H1 (cell line): ENCODE results near the gene E2F3. TPM values are rescaled to one million over a fixed set of nuclear protein-coding genes. Genes with fewer than 3 reads are reported as not detected.

ENCODE experiments used
- CTCF ChIA-PET: fragments of 300-600 bp; sonication (Branson Sonifier 250); formaldehyde crosslinking; loops from one replicate; lab custom pipeline; 2021; ENCODE audit not compliant: partially characterized antibody; lab: Charles Lee
- POLR2A ChIA-PET: fragments of 300-600 bp; sonication (Branson Sonifier 250); formaldehyde crosslinking; loops from one replicate; lab custom pipeline; 2021; ENCODE audit warnings: inconsistent platforms; ENCODE audit not compliant: partially characterized antibody; lab: Charles Lee
- DNase-seq, 2 experiments: peaks; one replicate each; pipeline versions ENCODE4 v3.0.0 to v3.0.0-alpha.2; 2010 to 2022; ENCODE audit warnings: low spot score in 2 of 2, low read depth in 1 of 2, mixed read lengths in 1 of 2
- FAIRE-seq: peaks from 2 replicates; lab custom pipeline; 2011; peaks lifted over from hg19 to GRCh38; lab: Jason Lieb, UNC
- H2AFZ ChIP-seq: 2 replicates; pipeline ENCODE4 v1.8.1; 2012; ENCODE audit warnings: low read length, inconsistent platforms
- H2AK5ac ChIP-seq: 2 replicates; pipeline ENCODE4 v1.6.1; 2013; ENCODE audit warnings: low read depth, low read length
- H2BK120ac ChIP-seq: replicated peaks from 2 replicates; pipeline ENCODE3; 2013; ENCODE audit warnings: low read depth, low read length, inconsistent platforms
- H2BK12ac ChIP-seq: 2 replicates; pipeline ENCODE4 v1.6.1; 2013; ENCODE audit warnings: low read depth, low read length
- H2BK15ac ChIP-seq: 2 replicates; pipeline ENCODE4 v1.6.1; 2013; ENCODE audit warnings: low read length
- H2BK20ac ChIP-seq: 2 replicates; pipeline ENCODE4 v1.6.1; 2013; ENCODE audit warnings: low read length
- H2BK5ac ChIP-seq: 2 replicates; pipeline ENCODE4 v1.6.1; 2013; ENCODE audit warnings: low read depth, low read length
- H3K14ac ChIP-seq: 2 replicates; pipeline ENCODE4 v1.6.1; 2013; ENCODE audit warnings: inconsistent platforms; ENCODE audit not compliant: insufficient read length
- H3K18ac ChIP-seq: 2 replicates; pipeline ENCODE4 v1.6.1; 2013; ENCODE audit warnings: low read length; ENCODE audit errors: extremely low read depth
- H3K23ac ChIP-seq: 2 replicates; pipeline ENCODE4 v1.6.1; 2013; ENCODE audit warnings: inconsistent platforms; ENCODE audit not compliant: insufficient read length
- H3K23me2 ChIP-seq: 2 replicates; pipeline ENCODE4 v1.6.1; 2013; ENCODE audit warnings: low read depth, low read length
- H3K27ac ChIP-seq: 2 replicates; pipeline ENCODE4 v1.6.1; 2011; ENCODE audit warnings: low read depth, low read length, inconsistent platforms
- H3K27me3 ChIP-seq, 4 experiments: replicated peaks in 1 of 4; 1 replicate in 1 of 4; 2 replicates in 3 of 4; pipeline versions ENCODE4 v1.6.1 to v1.8.1; 2011 to 2013; ENCODE audit warnings: low read length in 3 of 4, mild to moderate bottlenecking in 3 of 4, inconsistent platforms in 2 of 4, mixed read lengths in 2 of 4, moderate library complexity in 1 of 4; ENCODE audit not compliant: control insufficient read depth in 3 of 4, insufficient read depth in 3 of 4; ENCODE audit errors: extremely low read depth in 1 of 4
- H3K36me3 ChIP-seq, 4 experiments: 2 replicates each; pipeline versions ENCODE4 v1.6.1 to v1.8.1; 2011 to 2013; ENCODE audit warnings: mild to moderate bottlenecking in 4 of 4, low read length in 3 of 4, moderate library complexity in 2 of 4, control low read depth in 1 of 4, inconsistent platforms in 1 of 4; ENCODE audit not compliant: insufficient read depth in 4 of 4, control insufficient read depth in 2 of 4
- H3K4ac ChIP-seq: replicated peaks from 2 replicates; pipeline ENCODE3; 2013; ENCODE audit warnings: low read length, low read depth, mixed read lengths, inconsistent platforms; ENCODE audit not compliant: insufficient read length
- H3K4me1 ChIP-seq, 4 experiments: replicated peaks in 1 of 4; 1 replicate in 1 of 4; 2 replicates in 3 of 4; pipeline versions ENCODE4 v1.6.1 to v1.8.1; 2011 to 2013; ENCODE audit warnings: low read length in 3 of 4, inconsistent platforms in 2 of 4, mixed read lengths in 1 of 4; ENCODE audit not compliant: insufficient read depth in 4 of 4, control insufficient read depth in 3 of 4
- H3K4me2 ChIP-seq, 2 experiments: 2 replicates each; pipeline versions ENCODE4 v1.6.1 to v1.8.1; 2011 to 2013; ENCODE audit warnings: low read depth in 2 of 2, low read length in 2 of 2, control low read depth in 1 of 2, inconsistent platforms in 1 of 2, mild to moderate bottlenecking in 1 of 2; ENCODE audit not compliant: insufficient read depth in 1 of 2
- H3K4me3 ChIP-seq, 4 experiments: fragments of 200-600, 300-600 bp in 1 of 4; sonication (generic), shearing (Covaris generic), sonication (Bioruptor Twin) in 1 of 4; 2 replicates each; pipeline versions ENCODE4 v1.5.1 to v1.8.1; 2011 to 2016; ENCODE audit warnings: low read length in 4 of 4, low read depth in 3 of 4, control low read depth in 2 of 4, inconsistent platforms in 2 of 4, mild to moderate bottlenecking in 2 of 4, mixed read lengths in 1 of 4, moderate library complexity in 1 of 4; ENCODE audit not compliant: insufficient read depth in 2 of 4; ENCODE audit errors: extremely low read depth in 1 of 4
- H3K56ac ChIP-seq: replicated peaks from 2 replicates; pipeline ENCODE3; 2013; ENCODE audit warnings: low read depth, mild to moderate bottlenecking, mixed read lengths, low read length, inconsistent platforms; ENCODE audit not compliant: insufficient read length
- H3K79me1 ChIP-seq: 2 replicates; pipeline ENCODE4 v1.6.1; 2013; ENCODE audit warnings: low read depth, low read length, control low read depth
- H3K79me2 ChIP-seq, 2 experiments: 2 replicates each; pipeline versions ENCODE4 v1.6.1 to v1.8.1; 2012 to 2013; ENCODE audit warnings: low read length in 2 of 2, mild to moderate bottlenecking in 2 of 2, inconsistent platforms in 1 of 2; ENCODE audit not compliant: insufficient read depth in 2 of 2, control insufficient read depth in 1 of 2
- H3K9ac ChIP-seq, 4 experiments: replicated peaks in 1 of 4; 1 replicate in 1 of 4; 2 replicates in 3 of 4; pipeline versions ENCODE4 v1.6.1 to v1.8.1; 2011 to 2013; ENCODE audit warnings: low read depth in 3 of 4, low read length in 3 of 4, control low read depth in 2 of 4, mild to moderate bottlenecking in 2 of 4, moderate library complexity in 2 of 4, inconsistent platforms in 1 of 4; ENCODE audit errors: extremely low read depth in 1 of 4
- H3K9me3 ChIP-seq, 2 experiments: 2 replicates each; pipeline versions ENCODE4 v1.6.1 to v1.8.1; 2012 to 2013; ENCODE audit warnings: mild to moderate bottlenecking in 2 of 2, moderate library complexity in 2 of 2, control low read depth in 1 of 2, inconsistent platforms in 1 of 2, low read depth in 1 of 2, low read length in 1 of 2, mixed read lengths in 1 of 2; ENCODE audit not compliant: insufficient read depth in 2 of 2
- H4K20me1 ChIP-seq, 2 experiments: replicated peaks in 1 of 2; 2 replicates each; pipeline versions ENCODE3 to v1.8.1; 2011 to 2013; ENCODE audit warnings: inconsistent platforms in 2 of 2, low read length in 2 of 2, mild to moderate bottlenecking in 1 of 2; ENCODE audit not compliant: insufficient read depth in 2 of 2, control insufficient read depth in 1 of 2
- H4K5ac ChIP-seq: 2 replicates; pipeline ENCODE4 v1.6.1; 2013; ENCODE audit warnings: low read length, low read depth, mixed read lengths, inconsistent platforms; ENCODE audit not compliant: insufficient read length
- H4K8ac ChIP-seq: 2 replicates; pipeline ENCODE4 v1.8.0; 2013; ENCODE audit warnings: mild to moderate bottlenecking, moderate library complexity, low read length, inconsistent platforms; ENCODE audit not compliant: insufficient read depth; ENCODE audit errors: extremely low read depth
- H4K91ac ChIP-seq: replicated peaks from 2 replicates; pipeline ENCODE3; 2013; ENCODE audit warnings: low read length, mixed read lengths, inconsistent platforms; ENCODE audit not compliant: insufficient read length
- ASH2L ChIP-seq: fragments of 200-600, 300-600 bp; sonication (generic); IDR thresholded peaks from one replicate; pipeline ENCODE4 v1.7.1; 2017; ENCODE audit warnings: low read length
- RNF2 ChIP-seq: fragments of 200-900, 300-1000 bp; sonication (generic); IDR thresholded peaks from 2 replicates; pipeline ENCODE4 v1.7.1; 2016; ENCODE audit warnings: borderline replicate concordance, low read depth, mild to moderate bottlenecking, antibody characterized with exemption, low read length; ENCODE audit not compliant: poor library complexity, severe bottlenecking; ENCODE audit errors: missing control alignments
- SIN3A ChIP-seq, 2 experiments: IDR thresholded peaks in 1 of 2; conservative IDR thresholded peaks in 1 of 2; 2 replicates each; pipeline ENCODE4 v1.6.1; 2011 to 2012; ENCODE audit warnings: low read length in 2 of 2, improper control_type of control experiment in 1 of 2, low read depth in 1 of 2, mild to moderate bottlenecking in 1 of 2
- SRF ChIP-seq: IDR thresholded peaks from 2 replicates; pipeline ENCODE4 v1.6.1; 2011; ENCODE audit warnings: mild to moderate bottlenecking, low read depth, low read length, moderate library complexity
- WGBS, 2 experiments: shearing (Covaris generic) in 1 of 2; methylation state at CpG; one replicate each; pipeline versions ENCODE4 v1.1.6 to v1.1.7; 2013 to 2015; ENCODE audit warnings: low lambda C conversion rate in 2 of 2, mixed read lengths in 2 of 2, inconsistent platforms in 1 of 2, low coverage in 1 of 2, missing lambda C conversion rate in 1 of 2; ENCODE audit not compliant: insufficient replicate concordance in 2 of 2, insufficient coverage in 1 of 2, insufficient read length in 1 of 2; ENCODE audit errors: extremely low coverage in 1 of 2, missing lambda C conversion rate in 1 of 2; 5-methylcytosine and 5-hydroxymethylcytosine counted together
- polyA plus RNA-seq, 7 experiments: library from polyadenylated mRNA; depleted of rRNA in 3 of 7; stranded (reverse) in 5 of 7; unstranded in 2 of 7; fragments of >200 nt in 5 of 7; fragments of 200-250 nt in 2 of 7; gene quantifications; 1 replicate in 5 of 7; 2 replicates in 1 of 7; 4 replicates in 1 of 7; pipeline versions ENCODE4 v1.2.1 to v1.2.3, GENCODE V29; 2011 to 2013; ENCODE audit warnings: missing spikeins in 2 of 7, mixed read lengths in 2 of 7
- total RNA-seq: library from RNA; stranded (reverse); fragmentation: NEBNext Ultra II Directional; extraction: Animal tissue kit (Norgen Biotek cat#: 25700); gene quantifications from 2 replicates; pipeline ENCODE4 v1.2.1, GENCODE V29; 2021
- TF ChIP-seq, protein P1 (sequence below): IDR thresholded peaks from 2 replicates; pipeline ENCODE4 v1.6.1; 2011; ENCODE audit warnings: low read depth, mild to moderate bottlenecking, low read length; ENCODE audit not compliant: insufficient read depth

The E2F3 gene
- total and polyA plus RNA-seq, 2 of the 8 experiments (the other 6 are each of a cell fraction or from before 2014, with no cell fraction given): 14.9 to 42.2 TPM

- no peak overlapping the region for H2BK20ac ChIP-seq
- no peak overlapping the region for H2BK12ac ChIP-seq
- no peak overlapping the region for H3K14ac ChIP-seq
- FAIRE-seq: no peak
- no peaks in the 10 kb centered on the region for H3K23me2 ChIP-seq
- H3K9ac ChIP-seq: no peak overlapping the region
- H3K4ac ChIP-seq: no peak overlapping the region
- H3K4me3 ChIP-seq: no peak overlapping the region
- H3K79me1 ChIP-seq: peaks cover 16% of the 10 kb centered on the region
- H4K91ac ChIP-seq: no peak overlapping the region
- DNase-seq: peak in 1 of 2 experiments; percentile 34
- H3K27ac ChIP-seq: no peak overlapping the region
- H3K9me3 ChIP-seq: no peaks in the 10 kb centered on the region; a peak in 1 of 4 replicates
- H3K4me2 ChIP-seq: peak overlapping the region in 1 of 2 experiments; percentile 16; a peak in 1 of 4 replicates
- H4K8ac ChIP-seq: no peak overlapping the region
- no peak overlapping the region for H2BK15ac ChIP-seq
- POLR2A ChIA-PET: interaction anchor here (1.4 to 1.5 kb wide), 2 partner anchors 12 kb away, joined by 4 to 6 read pairs; no protein-coding TSS in a partner anchor
- H3K27me3 ChIP-seq: no peaks in the 10 kb centered on the region
- H3K18ac ChIP-seq: no peak overlapping the region
- H2BK5ac ChIP-seq: no peak overlapping the region
- H4K5ac ChIP-seq: no peak overlapping the region
- no peak overlapping the region for H3K56ac ChIP-seq
- peaks cover 0 to 29% (median 3%) of the 10 kb centered on the region in 4 experiments; a peak in 5 of 7 replicates for H3K4me1 ChIP-seq
- CTCF ChIA-PET: interaction anchor here (2.3 kb wide), 1 partner anchor 12 kb away, joined by 8 read pairs; no protein-coding TSS in a partner anchor
- H2AK5ac ChIP-seq: no peak overlapping the region
- no peak overlapping the region for H2BK120ac ChIP-seq
- 78% methylated on average over 4 of the region's 4 CpGs; no CpG with 5 or more reads in 1 of the 2 experiments for WGBS, 2 experiments
- H3K36me3 ChIP-seq: peaks cover 0 to 4% (median 1%) of the 10 kb centered on the region in 4 experiments; a peak in 1 of 8 replicates
- peaks cover 39 to 41% of the 10 kb centered on the region in 2 experiments for H4K20me1 ChIP-seq
- H3K79me2 ChIP-seq: peaks cover 55 to 100% of the 10 kb centered on the region in 2 experiments
- H2AFZ ChIP-seq: no peak overlapping the region
- no peak overlapping the region for H3K23ac ChIP-seq
- TF ChIP-seq SIN3A (conservative IDR thresholded peaks at IDR 0.05 in 1 of 2, IDR thresholded peaks at IDR 0.05 in 1 of 2; ENCODE audit: low read depth in 1 of 2, low read length in 2 of 2) (no peak), ASH2L (no peak), RNF2 (no peak), SRF (no peak)
- TF ChIP-seq, protein P1, sequence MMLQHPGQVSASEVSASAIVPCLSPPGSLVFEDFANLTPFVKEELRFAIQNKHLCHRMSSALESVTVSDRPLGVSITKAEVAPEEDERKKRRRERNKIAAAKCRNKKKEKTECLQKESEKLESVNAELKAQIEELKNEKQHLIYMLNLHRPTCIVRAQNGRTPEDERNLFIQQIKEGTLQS: no peak
These were observed 15.1 kb downstream of the E2F3 start for GRCh38 chr6:20416567-20417345.
